Epithelial cell of esophagus (primary cell): ENCODE measurements around the gene ZBTB16.
A peak's percentile ranks its signal among the peaks of the same experiment; 100 is the strongest.

Experiments used
- DNase-seq: peaks from one replicate; pipeline ENCODE4 v3.0.0; 2010; ENCODE audit warnings: low read depth
- H3K4me3 ChIP-seq: 2 replicates; pipeline ENCODE4 v1.5.1; 2011; ENCODE audit warnings: mild to moderate bottlenecking, low read length, control low read depth
- CTCF ChIP-seq: IDR thresholded peaks from 2 replicates; pipeline ENCODE4 v1.5.1; 2011; ENCODE audit warnings: low read depth, mild to moderate bottlenecking, low read length, control low read depth, inconsistent platforms; ENCODE audit not compliant: insufficient read depth; ENCODE audit errors: missing control alignments

The ZBTB16 gene

GRCh38 chr11:114153224-114153623 lies 93.7 kb downstream of the ZBTB16 start:
- TF ChIP-seq CTCF: no peak
- H3K4me3 ChIP-seq: no peak overlapping the region
- DNase-seq: no peak

- peak; percentile 90 for DNase-seq
- H3K4me3 ChIP-seq: no peak overlapping the region
- no peak for TF ChIP-seq CTCF
These were observed 94.9 kb downstream of the ZBTB16 start for GRCh38 chr11:114154271-114155047.

- no peak for TF ChIP-seq CTCF
- no peak for DNase-seq
- no peak overlapping the region for H3K4me3 ChIP-seq
These were observed 95.6 kb downstream of the ZBTB16 start for GRCh38 chr11:114155116-114155515.

GRCh38 chr11:114156131-114156581 lies 96.6 kb downstream of the ZBTB16 start:
- H3K4me3 ChIP-seq: no peak overlapping the region
- TF ChIP-seq CTCF: no peak
- no peak for DNase-seq

GRCh38 chr11:114156782-114157181 lies 97.3 kb downstream of the ZBTB16 start:
- no peak for DNase-seq
- TF ChIP-seq CTCF: no peak
- H3K4me3 ChIP-seq: no peak overlapping the region

GRCh38 chr11:114157476-114158050 lies 98.1 kb downstream of the ZBTB16 start:
- no peak for TF ChIP-seq CTCF

More at GRCh38 chr11:114157476-114158050, 98.1 kb downstream of the ZBTB16 start:
- DNase-seq: no peak
- no peak overlapping the region for H3K4me3 ChIP-seq
